ENCODE data around the gene ARL2BP. TPM values are rescaled to one million over a fixed set of nuclear protein-coding genes. Genes with fewer than 3 reads are reported as not detected.

ARL2BP gene
- total RNA-seq, 1 donor from 2014 or later = 57.8 TPM

GRCh38 chr16:57256601-57257395 lies 11.7 kb downstream of the ARL2BP start:
- intact Hi-C loops (cut with micrococcal nuclease) = no loop called here
- Histone ChIP-seq H3K4me3 (no peak overlapping the region), H3K4me1 (peaks cover 17% of the 10 kb centered on the region), H3K27ac (replicated peaks) (no peak overlapping the region), H3K9me3 (replicated peaks) (no peaks in the 10 kb centered on the region), H3K36me3 (peaks cover 54% of the 10 kb centered on the region), H3K27me3 (ENCODE audit: low read depth) (no peaks in the 10 kb centered on the region)
- no peak for DNase-seq
- no peak for TF ChIP-seq CTCF (IDR thresholded peaks at IDR 0.05; ENCODE audit: borderline replicate concordance)

GRCh38 chr16:57257455-57258070 lies 12.5 kb downstream of the ARL2BP start:
- no peak for TF ChIP-seq CTCF (IDR thresholded peaks at IDR 0.05; ENCODE audit: borderline replicate concordance)
- H3K9me3 ChIP-seq (replicated peaks) = no peaks in the 10 kb centered on the region
- H3K4me3 ChIP-seq = no peak overlapping the region
- DNase-seq = no peak
- intact Hi-C loops (cut with micrococcal nuclease) = no loop called here
- no peaks in the 10 kb centered on the region for H3K27me3 ChIP-seq (ENCODE audit: low read depth)
- H3K27ac ChIP-seq (replicated peaks) = no peak overlapping the region
- H3K4me1 ChIP-seq = peaks cover 17% of the 10 kb centered on the region
- peaks cover 47% of the 10 kb centered on the region for H3K36me3 ChIP-seq

GRCh38 chr16:57258226-57258909 lies 13.3 kb downstream of the ARL2BP start:
- no peak overlapping the region for H3K27ac ChIP-seq (replicated peaks)
- H3K4me3 ChIP-seq = no peak overlapping the region
- peaks cover 39% of the 10 kb centered on the region for H3K36me3 ChIP-seq
- no peaks in the 10 kb centered on the region for H3K27me3 ChIP-seq (ENCODE audit: low read depth)
- intact Hi-C loops (cut with micrococcal nuclease) = no loop called here
- H3K9me3 ChIP-seq (replicated peaks) = no peaks in the 10 kb centered on the region
- no peak for DNase-seq
- no peak for TF ChIP-seq CTCF (IDR thresholded peaks at IDR 0.05; ENCODE audit: borderline replicate concordance)
- peaks cover 17% of the 10 kb centered on the region for H3K4me1 ChIP-seq

GRCh38 chr16:57258910-57259475 lies 13.9 kb downstream of the ARL2BP start:
- no peaks in the 10 kb centered on the region for H3K27me3 ChIP-seq (ENCODE audit: low read depth)
- no peaks in the 10 kb centered on the region for H3K9me3 ChIP-seq (replicated peaks)
- no peak overlapping the region for H3K4me3 ChIP-seq
- peaks cover 32% of the 10 kb centered on the region for H3K36me3 ChIP-seq
- intact Hi-C loops (cut with micrococcal nuclease) = no loop called here
- no peak for TF ChIP-seq CTCF (IDR thresholded peaks at IDR 0.05; ENCODE audit: borderline replicate concordance)
- H3K27ac ChIP-seq (replicated peaks) = no peak overlapping the region
- peaks cover 17% of the 10 kb centered on the region for H3K4me1 ChIP-seq
- DNase-seq = no peak

GRCh38 chr16:57260294-57260929 lies 15.4 kb downstream of the ARL2BP start:
- H3K27ac ChIP-seq (replicated peaks) = peak overlapping the region; percentile 73
- DNase-seq = no peak
- H3K4me1 ChIP-seq = peaks cover 17% of the 10 kb centered on the region
- no peak overlapping the region for H3K4me3 ChIP-seq
- H3K9me3 ChIP-seq (replicated peaks) = no peaks in the 10 kb centered on the region
- H3K27me3 ChIP-seq (ENCODE audit: low read depth) = no peaks in the 10 kb centered on the region
- peaks cover 18% of the 10 kb centered on the region for H3K36me3 ChIP-seq
- no peak for TF ChIP-seq CTCF (IDR thresholded peaks at IDR 0.05; ENCODE audit: borderline replicate concordance)
- intact Hi-C loops (cut with micrococcal nuclease) = no loop called here

Measured in left ventricle myocardium inferior (tissue), 1 donor.